HepG2 (cell line): Measurements from ENCODE around the gene TJAP1. TPM values are rescaled to one million over a fixed set of nuclear protein-coding genes. Genes with fewer than 3 reads are reported as not detected.
A peak's percentile ranks its signal among the peaks of the same experiment; 100 is the strongest.

ENCODE experiments used
- AGO2 ChIP-seq: fragments of 200-400 bp; formaldehyde crosslinking; optimal IDR thresholded peaks from 2 replicates; pipeline ENCODE3; 2017; ENCODE audit warnings: mild to moderate bottlenecking, low read depth, low read length, moderate library complexity
- CAMTA2 ChIP-seq: sonication (generic); formaldehyde crosslinking; IDR thresholded peaks from 2 replicates; pipeline ENCODE4 v1.4.0; 2020; ENCODE audit warnings: mild to moderate bottlenecking, missing genetic modification reagents, borderline replicate concordance
- CBX2 ChIP-seq, 2 experiments: fragments of 200-600 bp in 1 of 2; sonication (generic); formaldehyde crosslinking in 1 of 2; IDR thresholded peaks; 2 replicates each; pipeline versions ENCODE4 v1.7.0 to v1.8.1; 2018 to 2022; ENCODE audit warnings: low read depth in 2 of 2, low read length in 1 of 2, mild to moderate bottlenecking in 1 of 2, missing genetic modification reagents in 1 of 2
- EHMT2 ChIP-seq: fragments of 200-600 bp; sonication (generic); IDR thresholded peaks from 2 replicates; pipeline ENCODE4 v1.7.0; 2017; ENCODE audit warnings: antibody characterized with exemption, low read depth, low read length, borderline replicate concordance
- IRX3 ChIP-seq: sonication (generic); formaldehyde crosslinking; IDR thresholded peaks from 2 replicates; pipeline ENCODE4 v1.8.1; 2023; ENCODE audit warnings: mild to moderate bottlenecking, low read depth, missing genetic modification reagents, borderline replicate concordance
- KLF9 ChIP-seq: IDR thresholded peaks from 2 replicates; pipeline ENCODE4 v1.6.1; 2016; ENCODE audit warnings: low read depth
- MAFF ChIP-seq: IDR thresholded peaks from 2 replicates; pipeline ENCODE4 v1.6.1; 2011; ENCODE audit warnings: low read depth, low read length, improper control_type of control experiment
- PBX3 ChIP-seq: sonication (generic); formaldehyde crosslinking; IDR thresholded peaks from 2 replicates; pipeline ENCODE4 v1.8.1; 2023; ENCODE audit warnings: missing genetic modification reagents, inconsistent platforms, borderline replicate concordance
- PCBP2 ChIP-seq: fragments of 200-400 bp; formaldehyde crosslinking; optimal IDR thresholded peaks from 2 replicates; pipeline ENCODE3; 2018; ENCODE audit warnings: low read length, low read depth; ENCODE audit not compliant: poor library complexity, severe bottlenecking
- RFX5 ChIP-seq: IDR thresholded peaks from 2 replicates; pipeline ENCODE4 v1.6.1; 2011; ENCODE audit warnings: low read depth, low read length, improper control_type of control experiment
- SALL2 ChIP-seq: sonication (generic); formaldehyde crosslinking; IDR thresholded peaks from 2 replicates; pipeline ENCODE4 v1.8.1; 2023; ENCODE audit warnings: mild to moderate bottlenecking, missing genetic modification reagents, inconsistent platforms
- SOX6 ChIP-seq, 2 experiments: fragments of 450-650 bp in 1 of 2; sonication (generic) in 1 of 2; formaldehyde crosslinking in 1 of 2; IDR thresholded peaks; 2 replicates each; pipeline versions ENCODE4 v1.4.0 to v1.6.1; 2017 to 2020; ENCODE audit warnings: antibody characterized with exemption in 1 of 2, mild to moderate bottlenecking in 1 of 2, missing genetic modification reagents in 1 of 2
- SPEN ChIP-seq: sonication (generic); formaldehyde crosslinking; IDR thresholded peaks from 2 replicates; pipeline ENCODE4 v1.5.1; 2020; ENCODE audit warnings: low read depth, mild to moderate bottlenecking, missing genetic modification reagents
- SRY ChIP-seq: sonication (generic); formaldehyde crosslinking; IDR thresholded peaks from 2 replicates; pipeline ENCODE4 v1.8.0; 2022; ENCODE audit warnings: mild to moderate bottlenecking, missing genetic modification reagents
- ZBTB33 ChIP-seq: sonication (generic); formaldehyde crosslinking; IDR thresholded peaks from 2 replicates; pipeline ENCODE4 v1.4.0; 2020; ENCODE audit warnings: missing genetic modification reagents
- ZNF10 ChIP-seq: sonication (generic); formaldehyde crosslinking; IDR thresholded peaks from 2 replicates; pipeline ENCODE4 v1.4.0; 2020; ENCODE audit warnings: mild to moderate bottlenecking, low read depth, missing genetic modification reagents, borderline replicate concordance
- ZNF282 ChIP-seq: fragments of 450-650 bp; IDR thresholded peaks from 2 replicates; pipeline ENCODE4 v1.6.1; 2018; ENCODE audit not compliant: partially characterized antibody
- ZNF430 ChIP-seq: sonication (generic); formaldehyde crosslinking; IDR thresholded peaks from 2 replicates; pipeline ENCODE4 v1.9.0; 2021; ENCODE audit warnings: mild to moderate bottlenecking, missing genetic modification reagents
- ZNF441 ChIP-seq: sonication (generic); formaldehyde crosslinking; IDR thresholded peaks from 2 replicates; pipeline ENCODE4 v1.7.0; 2021; ENCODE audit warnings: missing genetic modification reagents, borderline replicate concordance
- ZNF7 ChIP-seq: IDR thresholded peaks from 2 replicates; pipeline ENCODE4 v1.6.1; 2016; ENCODE audit warnings: missing biosample characterization, missing genetic modification reagents
- ZNF841 ChIP-seq: sonication (generic); formaldehyde crosslinking; IDR thresholded peaks from 2 replicates; pipeline ENCODE4 v1.8.1; 2023; ENCODE audit warnings: missing genetic modification reagents, borderline replicate concordance
- polyA plus RNA-seq, 8 experiments: library from polyadenylated mRNA; depleted of rRNA in 3 of 8; stranded (reverse) in 7 of 8; unstranded in 1 of 8; fragments of >200 nt; fragmentation: Illumina TruSeq in 4 of 8; extraction: Trizol in 4 of 8; gene quantifications; 2 replicates each; pipeline versions ENCODE4 v1.2.1 to v1.2.3, GENCODE V29; 2011 to 2016; ENCODE audit warnings: low read depth in 4 of 8, missing spikeins in 1 of 8, mixed read lengths in 1 of 8; ENCODE audit not compliant: insufficient read depth in 1 of 8
- total RNA-seq, 5 experiments: library from RNA; depleted of rRNA; stranded (reverse); fragments of >200 nt; fragmentation: Illumina TruSeq; extraction: Trizol; gene quantifications; 2 replicates each; pipeline ENCODE4 v1.2.3, GENCODE V29; 2016; ENCODE audit warnings: low read depth in 1 of 5
- TF ChIP-seq, protein P1 (sequence below): sonication (generic); formaldehyde crosslinking; conservative IDR thresholded peaks from 2 replicates; pipeline ENCODE4 v1.4.0; 2020; ENCODE audit warnings: mild to moderate bottlenecking, missing genetic modification reagents, moderate library complexity

TJAP1 gene
- total and polyA plus RNA-seq, 2 of the 13 experiments (the other 11 are each of a cell fraction or from before 2014, with no cell fraction given) = 15.7 to 41.6 TPM

GRCh38 chr6:43516697-43517504 lies 39.5 kb downstream of the TJAP1 start, which contains the start of the genes POLR1C and YIPF3 (continued):
- TF ChIP-seq ZNF282 (no peak), CBX2 (IDR thresholded peaks at IDR 0.05; ENCODE audit: low read depth, low read length) (no peak), CBX2 (CRISPR knock-in tag; IDR thresholded peaks at IDR 0.05; ENCODE audit: low read depth) (no peak), KLF9 (no peak; the same call in 1 of the 2 replicates), MAFF (no peak), AGO2 (peak; percentile 52), ZNF841 (CRISPR knock-in tag) (no peak; the same call in 1 of the 2 replicates), PCBP2 (peak; percentile 40), SRY (peak; percentile 75), ZNF441 (CRISPR knock-in tag) (peak; percentile 32; the same call in 1 of the 2 replicates), CAMTA2 (0 out of 2 replicates have a peak, but pooled peaks have one; percentile 78), SOX6 (IDR thresholded peaks at IDR 0.05) (no peak), SOX6 (CRISPR knock-in tag; IDR thresholded peaks at IDR 0.05) (peak; percentile 76), SPEN (CRISPR knock-in tag) (peak; percentile 97), ZNF7 (CRISPR knock-in tag) (no peak), ZNF430 (peak; percentile 85; the same call in 1 of the 2 replicates), ZNF10 (CRISPR knock-in tag) (no peak), EHMT2 (no peak), SALL2 (CRISPR knock-in tag) (peak; percentile 90), IRX3 (CRISPR knock-in tag) (0 out of 2 replicates have a peak, but pooled peaks have one; percentile 56), ZBTB33 (CRISPR knock-in tag) (peak; percentile 64; the same call in 1 of the 2 replicates), RFX5 (0 out of 2 replicates have a peak, but pooled peaks have one; percentile 51), PBX3 (no peak; the same call in 1 of the 2 replicates)
- TF ChIP-seq, protein P1, sequence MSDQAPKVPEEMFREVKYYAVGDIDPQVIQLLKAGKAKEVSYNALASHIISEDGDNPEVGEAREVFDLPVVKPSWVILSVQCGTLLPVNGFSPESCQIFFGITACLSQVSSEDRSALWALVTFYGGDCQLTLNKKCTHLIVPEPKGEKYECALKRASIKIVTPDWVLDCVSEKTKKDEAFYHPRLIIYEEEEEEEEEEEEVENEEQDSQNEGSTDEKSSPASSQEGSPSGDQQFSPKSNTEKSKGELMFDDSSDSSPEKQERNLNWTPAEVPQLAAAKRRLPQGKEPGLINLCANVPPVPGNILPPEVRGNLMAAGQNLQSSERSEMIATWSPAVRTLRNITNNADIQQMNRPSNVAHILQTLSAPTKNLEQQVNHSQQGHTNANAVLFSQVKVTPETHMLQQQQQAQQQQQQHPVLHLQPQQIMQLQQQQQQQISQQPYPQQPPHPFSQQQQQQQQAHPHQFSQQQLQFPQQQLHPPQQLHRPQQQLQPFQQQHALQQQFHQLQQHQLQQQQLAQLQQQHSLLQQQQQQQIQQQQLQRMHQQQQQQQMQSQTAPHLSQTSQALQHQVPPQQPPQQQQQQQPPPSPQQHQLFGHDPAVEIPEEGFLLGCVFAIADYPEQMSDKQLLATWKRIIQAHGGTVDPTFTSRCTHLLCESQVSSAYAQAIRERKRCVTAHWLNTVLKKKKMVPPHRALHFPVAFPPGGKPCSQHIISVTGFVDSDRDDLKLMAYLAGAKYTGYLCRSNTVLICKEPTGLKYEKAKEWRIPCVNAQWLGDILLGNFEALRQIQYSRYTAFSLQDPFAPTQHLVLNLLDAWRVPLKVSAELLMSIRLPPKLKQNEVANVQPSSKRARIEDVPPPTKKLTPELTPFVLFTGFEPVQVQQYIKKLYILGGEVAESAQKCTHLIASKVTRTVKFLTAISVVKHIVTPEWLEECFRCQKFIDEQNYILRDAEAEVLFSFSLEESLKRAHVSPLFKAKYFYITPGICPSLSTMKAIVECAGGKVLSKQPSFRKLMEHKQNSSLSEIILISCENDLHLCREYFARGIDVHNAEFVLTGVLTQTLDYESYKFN (CRISPR knock-in tag) = peak; percentile 78
